Dedifferentiated amniotic fluid mesenchymal stem cell (primary cell): ENCODE data around the gene OXA1L.
A peak's percentile ranks its signal among the peaks of the same experiment; 100 is the strongest.
"Not testable (repeated sequence)": the region's sequence is repeated elsewhere in the genome, so short reads cannot be mapped to it uniquely, and the experiment has no call there.

Experiments used
- DNase-seq: peaks from one replicate; pipeline ENCODE4 v3.0.0-alpha.2; 2016; ENCODE audit errors: extremely low spot score

The OXA1L gene

DNA sequence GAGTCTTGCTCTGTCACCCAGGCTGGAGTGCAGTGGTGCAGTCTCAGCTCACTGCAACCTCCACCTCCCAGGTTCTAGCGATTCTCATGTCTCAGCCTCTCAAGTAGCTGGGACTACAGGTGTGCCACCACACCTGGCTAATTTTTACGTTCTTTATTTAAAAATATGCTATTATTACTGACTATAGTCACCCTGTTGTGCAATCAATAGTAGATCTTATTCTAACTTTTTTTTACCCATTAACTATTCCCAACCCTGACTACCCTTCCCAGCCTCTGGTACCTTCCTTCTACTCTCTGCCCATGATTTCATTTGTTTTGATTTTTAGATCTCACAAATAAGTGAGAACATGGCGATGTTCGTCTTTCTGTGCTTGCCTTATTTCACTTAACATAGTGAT lies 2.5 kb downstream of the OXA1L start:
- no peak for DNase-seq

DNA sequence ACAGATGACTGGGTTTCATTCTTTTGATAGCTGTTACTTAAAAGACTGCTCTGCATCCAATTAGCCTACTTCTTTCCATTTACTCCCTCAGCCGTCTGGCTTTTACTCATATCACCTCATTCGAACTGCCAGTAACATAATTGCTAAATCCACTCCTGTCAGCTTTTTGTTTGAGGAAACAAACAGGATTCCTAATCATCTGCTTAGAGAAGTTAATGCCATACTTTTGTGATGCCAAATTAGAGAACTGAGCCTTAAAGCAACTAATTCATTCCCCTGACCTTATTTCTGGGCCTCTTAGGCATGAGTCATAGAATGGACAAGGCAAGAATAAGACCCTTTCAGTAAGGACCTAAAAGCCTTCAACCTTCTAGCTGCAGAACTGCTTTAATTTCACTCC lies 2.9 kb downstream of the OXA1L start:
- DNase-seq, result no peak

DNA sequence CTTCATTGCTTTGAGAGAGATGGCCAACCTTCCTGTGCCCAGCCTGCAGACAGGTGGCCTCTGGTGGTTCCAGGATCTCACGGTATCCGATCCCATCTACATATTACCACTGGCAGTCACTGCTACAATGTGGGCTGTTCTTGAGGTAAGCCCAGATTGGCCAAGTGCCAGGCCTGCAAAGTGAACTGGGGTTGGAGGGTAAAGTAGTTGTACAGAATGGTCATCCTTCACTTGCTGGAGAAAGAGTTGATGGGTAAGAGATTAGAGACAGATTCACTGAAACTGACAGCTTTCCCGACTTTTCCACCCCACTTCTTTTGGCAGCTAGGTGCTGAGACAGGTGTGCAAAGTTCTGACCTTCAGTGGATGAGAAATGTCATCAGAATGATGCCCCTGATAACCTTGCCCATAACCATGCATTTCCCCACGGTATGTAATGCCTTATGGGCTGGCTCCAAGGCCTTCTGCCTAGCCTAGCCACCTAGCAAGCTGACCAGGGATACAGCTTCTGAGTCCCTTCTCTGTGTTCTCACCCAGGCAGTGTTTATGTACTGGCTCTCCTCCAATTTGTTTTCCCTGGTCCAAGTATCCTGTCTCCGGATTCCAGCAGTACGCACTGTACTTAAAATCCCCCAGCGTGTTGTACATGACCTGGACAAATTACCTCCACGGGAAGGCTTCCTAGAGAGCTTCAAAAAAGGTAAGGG lies 4.1 kb downstream of the OXA1L start:
- no peak for DNase-seq

DNA sequence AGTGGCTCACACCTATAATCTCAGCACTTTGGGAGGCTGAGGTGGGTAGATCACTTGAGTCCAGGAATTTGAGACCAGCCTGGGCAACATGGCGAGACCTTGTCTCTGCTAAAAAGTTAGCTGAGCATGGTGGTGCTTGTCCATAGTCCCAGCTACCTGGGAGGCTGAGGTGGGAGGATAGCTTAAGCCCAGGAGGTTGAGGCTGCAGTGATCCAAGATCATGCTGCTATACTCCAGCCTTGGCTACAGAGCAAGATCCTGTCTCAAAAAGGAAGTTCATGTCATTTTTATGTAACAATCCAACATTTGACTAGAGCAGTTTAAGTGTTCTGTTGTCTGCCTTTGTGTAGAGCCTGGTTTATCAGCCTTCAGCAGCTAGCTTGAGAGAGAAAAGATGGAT lies 6.2 kb downstream of the OXA1L start:
- no peak for DNase-seq

DNA sequence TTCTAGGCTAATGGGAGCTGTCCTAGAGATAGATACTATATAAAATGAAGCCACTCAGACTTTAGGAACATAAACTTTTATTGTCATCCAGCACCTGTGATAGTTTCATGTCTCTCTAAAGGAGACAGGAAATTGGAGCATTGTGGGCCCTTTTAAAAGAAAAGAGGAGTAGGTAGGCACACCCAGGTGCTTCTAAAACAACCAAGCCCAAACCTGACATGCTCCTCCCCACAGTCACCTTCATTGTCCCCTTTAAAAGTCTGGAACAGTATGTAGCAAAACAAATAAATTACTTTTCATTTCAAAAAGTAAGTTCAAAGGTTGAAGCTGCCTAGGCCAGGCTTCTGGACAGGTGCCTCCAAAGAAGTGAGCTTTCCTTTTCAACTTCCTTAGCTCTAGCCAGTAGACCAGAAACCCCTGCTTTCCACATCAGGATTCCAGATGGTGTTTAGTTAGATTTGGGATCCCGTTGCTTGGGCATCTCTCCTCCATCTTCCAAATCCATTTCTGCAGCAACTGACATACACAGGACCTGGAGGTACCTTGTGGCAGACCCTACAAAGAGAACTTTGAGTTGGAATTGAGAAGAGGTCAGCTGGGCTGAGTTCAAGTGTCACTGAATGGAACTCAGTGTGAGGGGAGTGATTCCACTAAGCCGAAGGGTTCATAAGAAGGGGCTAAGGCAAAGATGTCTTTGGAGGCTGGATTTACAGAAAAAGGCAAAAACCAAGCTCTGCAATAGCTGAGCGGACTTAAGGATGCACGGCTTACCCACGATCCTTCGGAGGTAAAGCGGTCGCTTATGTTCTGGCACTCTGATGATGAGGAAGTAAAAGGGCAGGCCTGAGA lies 6.9 kb downstream of the OXA1L start:
- DNase-seq, result no peak

DNA sequence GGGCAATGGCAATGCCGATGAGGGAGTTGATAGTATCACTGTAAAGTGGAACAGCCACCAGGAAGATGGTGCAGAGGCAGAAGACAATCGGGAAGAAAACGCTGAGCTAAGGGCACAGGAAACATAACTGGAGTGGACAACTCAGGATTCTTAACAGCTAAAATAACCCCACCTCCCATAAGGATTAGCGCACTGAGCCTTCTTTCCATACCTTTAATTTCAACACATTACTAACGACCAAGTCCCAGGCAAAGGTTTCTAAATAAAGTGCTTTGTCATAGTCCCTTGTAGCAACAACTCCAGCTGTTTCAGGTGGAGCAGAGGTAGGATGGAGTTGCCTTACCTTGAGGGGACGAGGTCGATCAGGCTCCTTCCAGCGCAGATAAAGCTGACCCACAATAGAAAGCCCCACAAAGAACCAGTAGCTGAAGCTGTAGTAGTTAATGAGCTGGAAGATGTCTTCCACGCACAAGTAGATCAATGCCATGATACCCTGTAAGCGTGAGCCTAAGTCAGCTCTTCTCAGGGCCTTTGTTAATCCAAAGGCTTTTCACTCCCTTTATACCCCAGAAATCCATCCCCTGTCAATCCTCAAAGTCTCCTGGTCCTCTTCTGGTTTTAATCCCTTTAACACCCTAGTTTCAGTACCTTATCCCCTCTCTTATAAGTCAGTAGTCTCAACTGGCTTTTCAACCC lies 7.7 kb downstream of the OXA1L start:
- DNase-seq, result no peak

DNA sequence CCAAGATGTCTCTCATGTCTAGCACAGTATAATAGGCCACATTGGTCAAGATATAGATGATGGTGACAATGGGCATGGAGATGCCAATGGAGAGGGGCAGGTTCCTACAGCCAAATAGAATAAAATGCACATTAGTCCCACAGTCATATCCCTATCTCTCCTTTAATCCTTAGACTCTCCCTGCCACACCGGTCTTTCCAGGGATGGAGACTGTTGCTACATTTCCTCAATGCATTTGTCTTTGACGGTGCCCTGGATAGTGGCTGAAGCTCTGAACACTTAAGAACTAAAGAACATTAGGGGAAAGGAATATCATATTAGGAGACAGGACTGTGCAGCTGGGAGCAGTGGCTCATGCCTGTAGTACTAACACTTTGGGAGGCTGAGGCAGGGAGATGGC lies 9.7 kb downstream of the OXA1L start:
- no peak for DNase-seq

DNA sequence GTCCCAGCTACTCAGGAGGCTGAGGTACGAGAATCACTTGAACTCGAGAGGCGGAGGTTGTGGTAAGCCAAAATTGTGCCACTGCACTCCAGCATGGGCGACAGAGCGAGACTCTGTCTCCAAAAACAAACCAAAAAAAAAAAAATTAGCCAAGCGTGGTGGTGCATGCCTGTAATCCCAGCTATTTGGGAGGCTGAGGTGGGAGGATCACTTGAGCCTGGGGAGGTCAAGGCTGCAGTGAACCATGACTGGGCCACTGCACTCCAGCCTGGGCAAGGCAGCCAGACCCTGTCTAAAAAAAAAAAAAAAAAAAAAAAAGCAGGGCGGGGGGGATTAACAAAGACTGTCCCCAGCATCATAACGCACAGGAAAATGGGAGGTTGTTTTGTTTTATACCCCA lies 10.4 kb downstream of the OXA1L start:
- not testable (repeated sequence) for DNase-seq

DNA sequence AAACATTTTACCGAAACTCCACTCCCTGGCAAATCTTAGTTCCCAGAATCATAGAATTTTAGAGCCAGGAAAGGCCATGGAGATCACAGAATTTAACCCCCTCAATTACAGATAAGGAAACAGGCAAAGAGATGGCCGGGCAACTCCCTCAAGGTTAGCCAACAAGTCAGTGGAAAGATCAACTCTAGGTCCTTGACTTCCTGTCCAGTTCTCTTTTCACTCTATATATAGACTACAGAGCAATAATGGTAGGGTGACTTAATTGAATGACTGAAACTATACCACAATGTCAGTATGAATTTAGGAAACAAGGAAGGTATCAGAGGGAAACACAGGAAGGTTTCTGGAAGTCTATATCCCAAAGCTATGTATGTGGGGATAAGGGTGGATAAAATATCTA lies 11.6 kb downstream of the OXA1L start:
- no peak for DNase-seq

DNA sequence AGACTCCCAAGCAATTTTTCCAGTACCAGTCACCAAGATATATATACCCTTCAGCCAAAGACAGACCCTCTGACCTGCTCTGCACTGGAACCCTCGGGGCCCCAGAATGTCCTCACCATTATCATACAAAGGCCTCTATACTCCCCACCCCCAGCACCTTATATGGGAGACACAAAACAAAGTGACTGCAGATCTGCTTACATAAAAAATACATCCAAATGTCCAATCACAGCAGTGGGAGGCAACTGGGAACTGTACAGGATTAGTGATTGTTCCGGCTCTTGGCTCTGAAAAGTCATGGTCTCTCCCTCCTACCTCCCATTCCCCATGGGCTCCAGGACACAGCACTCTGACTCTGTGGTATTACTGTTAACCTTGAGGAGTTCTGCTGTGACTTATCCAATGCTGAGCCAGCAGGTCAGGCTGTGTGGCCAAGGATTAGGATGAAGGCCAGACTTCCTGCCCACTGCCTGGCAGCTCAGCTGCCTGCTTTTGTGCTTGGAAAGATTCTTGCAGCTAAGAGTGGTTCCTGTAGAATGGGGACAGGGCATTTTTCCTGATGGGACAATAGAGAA lies 13.7 kb downstream of the OXA1L start:
- no peak for DNase-seq

DNA sequence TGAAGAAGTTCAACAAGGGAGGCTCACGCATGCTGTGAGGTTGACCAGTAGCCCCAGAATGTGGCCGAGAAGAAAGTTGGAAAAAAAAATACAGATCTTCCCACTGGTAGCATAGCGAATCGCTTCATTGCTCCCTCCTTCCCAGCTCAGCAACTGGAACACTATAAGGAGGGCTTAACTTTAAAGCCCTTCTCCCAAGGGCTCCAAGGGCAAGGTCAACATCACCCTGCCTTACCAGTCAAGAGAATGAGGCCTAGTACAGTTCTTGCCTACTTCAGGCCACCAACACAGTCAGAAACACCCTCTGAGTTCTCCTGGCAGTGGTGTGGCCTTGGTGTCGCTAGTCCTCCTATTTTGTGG lies 14.4 kb downstream of the OXA1L start:
- DNase-seq, result no peak

DNA sequence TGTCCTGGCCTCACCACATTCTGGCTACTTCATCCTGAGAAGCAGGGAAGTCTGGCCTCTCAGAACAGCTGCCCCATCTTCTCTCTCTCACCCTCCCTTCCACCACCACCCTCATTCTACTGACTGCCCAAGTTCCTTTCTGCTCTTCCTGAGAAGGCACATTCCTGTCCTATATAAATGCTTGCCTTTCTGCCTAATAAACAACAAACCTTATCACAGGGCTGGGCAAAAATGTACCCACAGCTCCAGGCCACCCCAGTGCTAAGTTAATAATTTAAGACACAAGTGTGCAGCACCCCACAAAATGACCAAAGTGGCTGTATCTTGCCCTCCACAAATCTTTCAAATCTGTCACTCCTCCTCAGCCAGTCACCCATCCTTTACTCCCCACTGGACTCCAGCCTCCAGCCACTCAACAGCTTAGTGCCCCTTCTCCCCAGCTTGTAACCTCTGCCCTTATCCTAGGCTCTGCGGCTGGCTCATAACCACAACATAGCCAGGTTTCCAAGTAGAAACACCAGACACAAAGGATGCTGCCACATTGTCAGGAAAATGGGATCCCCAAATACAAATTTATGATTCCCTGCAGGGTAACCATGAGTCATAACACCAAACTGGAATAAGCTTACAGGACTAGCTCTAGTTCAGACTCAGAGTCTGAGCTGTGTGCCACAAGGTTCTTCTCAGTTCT lies 15.0 kb downstream of the OXA1L start:
- no peak for DNase-seq

DNA sequence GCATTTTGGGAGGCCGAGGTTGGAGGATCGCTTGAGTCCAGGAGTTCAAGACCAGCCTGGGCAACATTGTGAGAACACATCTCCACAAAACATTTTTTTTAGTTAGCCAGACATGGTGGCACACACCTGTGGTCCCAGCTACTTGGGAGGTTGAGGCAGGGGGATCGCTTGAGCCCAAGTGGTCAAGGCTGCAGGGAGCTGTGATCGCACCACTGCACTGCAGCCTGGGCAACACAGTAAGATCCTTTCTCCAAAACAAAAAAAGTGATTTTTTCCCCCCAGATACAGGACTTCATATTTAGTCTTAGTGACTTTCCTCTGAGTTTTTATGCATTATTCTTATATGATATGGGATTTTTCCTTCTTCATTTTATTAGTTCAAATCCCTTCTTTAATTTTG lies 20.2 kb downstream of the OXA1L start:
- no peak for DNase-seq

DNA sequence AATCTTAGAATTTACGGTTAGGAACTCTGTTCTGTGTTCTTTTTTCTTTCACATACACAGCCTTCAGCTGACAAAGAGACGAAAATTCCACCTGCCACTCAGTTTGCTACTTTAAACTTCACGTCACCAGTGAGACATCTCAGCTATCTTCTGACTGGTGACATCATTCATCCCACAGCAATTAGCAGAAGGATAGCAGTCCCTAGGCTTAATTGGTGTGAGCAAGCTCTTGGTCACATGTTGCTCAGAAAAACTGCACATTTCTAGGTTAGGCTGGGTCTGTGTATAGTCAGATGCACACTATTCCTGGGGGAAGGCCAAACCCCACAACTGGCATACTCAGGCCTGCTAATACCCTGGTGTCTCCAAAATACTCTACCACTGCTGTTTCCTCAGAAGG lies 24.8 kb downstream of the OXA1L start:
- DNase-seq, result peak; percentile 48

DNA sequence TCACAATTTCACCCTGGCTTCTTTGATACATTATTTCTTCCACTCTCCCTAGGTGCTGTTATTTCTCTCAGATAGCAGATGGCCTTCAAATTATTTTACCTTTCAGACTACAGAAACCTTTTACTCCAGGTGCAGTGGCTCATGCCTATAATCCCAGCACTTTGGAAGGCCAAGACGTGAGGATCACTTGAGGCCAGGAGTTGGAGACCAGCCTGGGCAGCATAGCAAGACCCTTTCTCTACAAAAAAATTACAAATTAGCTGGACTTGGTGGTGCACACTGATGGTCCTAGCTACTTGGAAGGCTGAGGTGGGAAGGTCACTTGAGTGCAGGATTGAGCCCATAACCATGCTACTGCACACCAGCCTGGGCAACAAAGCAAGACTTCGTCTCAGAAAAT lies 25.7 kb downstream of the OXA1L start:
- DNase-seq, result no peak

DNA sequence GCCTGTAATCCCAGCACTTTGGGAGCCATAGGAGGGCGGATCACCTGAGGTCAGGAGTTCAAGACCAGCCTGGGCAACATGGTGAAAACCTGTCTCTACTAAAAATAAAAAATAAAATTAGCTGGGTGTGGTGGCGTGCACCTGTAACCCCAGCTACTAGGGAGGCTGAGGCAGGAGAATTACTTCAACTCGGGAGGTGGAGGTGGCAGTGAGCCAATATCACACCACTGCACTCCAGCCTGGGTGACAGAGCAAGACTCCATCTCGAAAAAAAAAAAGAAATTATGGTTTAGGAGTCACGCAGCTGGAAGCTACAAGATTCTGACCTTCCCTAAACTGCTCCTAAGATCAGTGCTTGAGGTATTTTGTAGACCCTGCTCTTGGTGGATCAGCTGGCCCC lies 27.1 kb downstream of the OXA1L start:
- DNase-seq, result not testable (repeated sequence)

DNA sequence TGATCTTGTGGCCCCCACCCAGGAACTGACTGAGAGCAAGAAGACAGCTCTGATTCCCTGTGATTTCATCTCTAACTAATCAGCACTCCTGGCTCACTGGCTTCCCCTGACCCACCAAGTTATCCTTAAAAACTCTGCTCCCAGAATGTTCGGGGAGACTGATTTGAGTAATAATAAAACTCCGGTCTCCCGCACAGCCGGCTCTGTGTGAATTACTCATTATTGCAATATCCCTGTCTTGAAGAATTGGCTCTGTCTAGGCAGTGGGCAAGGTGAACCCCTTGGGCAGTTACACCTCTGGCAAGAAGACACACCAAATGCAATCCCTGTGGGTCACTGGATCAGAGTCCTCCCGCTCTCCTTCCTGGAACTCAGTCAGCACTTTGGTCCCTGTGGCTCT lies 27.5 kb downstream of the OXA1L start:
- no peak for DNase-seq

DNA sequence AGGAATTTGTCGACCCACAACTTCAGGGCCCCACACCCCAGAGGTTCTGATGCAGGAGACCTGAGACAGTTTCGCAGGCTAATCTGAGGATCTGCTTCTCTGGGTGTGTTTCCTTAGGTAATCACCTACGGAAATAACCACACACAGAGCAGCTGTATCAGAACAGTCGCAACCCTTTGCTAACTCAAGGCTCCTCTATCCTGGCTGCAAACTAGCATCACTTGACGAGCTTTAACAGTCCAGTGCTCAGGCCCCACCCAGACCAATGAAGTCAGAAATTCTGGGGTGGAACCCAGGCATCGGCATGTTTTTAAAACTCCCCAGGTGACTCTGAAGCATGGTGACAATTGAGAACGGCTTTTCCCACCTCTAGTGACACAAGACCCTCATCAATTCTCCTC lies 28.1 kb downstream of the OXA1L start:
- DNase-seq, result no peak

DNA sequence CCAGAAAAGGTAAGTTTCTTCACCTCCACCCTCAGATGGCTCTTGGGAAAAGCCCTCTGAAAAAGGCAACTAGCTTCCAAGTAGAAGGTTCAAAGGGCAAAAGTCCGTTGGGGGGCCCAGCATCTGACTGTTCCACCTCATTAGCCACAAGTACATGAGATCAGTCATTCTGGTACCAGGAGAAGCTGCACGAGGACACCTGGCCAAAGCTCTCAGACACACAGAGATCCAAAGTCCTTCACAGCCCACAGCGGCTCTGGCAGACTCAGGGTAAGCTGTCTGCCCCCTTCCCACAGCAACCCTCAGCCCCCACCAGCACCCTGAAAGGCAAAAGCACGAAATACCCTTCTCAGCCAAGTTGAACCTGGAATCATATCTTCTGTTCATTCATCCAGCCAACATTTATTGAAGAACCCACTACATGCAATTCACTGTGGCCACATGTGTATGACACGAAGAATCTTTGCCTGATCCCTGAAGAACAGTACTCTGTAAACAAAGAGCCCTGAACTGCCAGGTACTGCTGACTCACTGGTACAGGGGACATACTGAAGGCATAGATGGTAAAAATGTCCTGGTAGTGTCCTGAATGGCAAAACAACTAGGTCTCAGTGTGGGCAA lies 29.7 kb downstream of the OXA1L start:
- no peak for DNase-seq

DNA sequence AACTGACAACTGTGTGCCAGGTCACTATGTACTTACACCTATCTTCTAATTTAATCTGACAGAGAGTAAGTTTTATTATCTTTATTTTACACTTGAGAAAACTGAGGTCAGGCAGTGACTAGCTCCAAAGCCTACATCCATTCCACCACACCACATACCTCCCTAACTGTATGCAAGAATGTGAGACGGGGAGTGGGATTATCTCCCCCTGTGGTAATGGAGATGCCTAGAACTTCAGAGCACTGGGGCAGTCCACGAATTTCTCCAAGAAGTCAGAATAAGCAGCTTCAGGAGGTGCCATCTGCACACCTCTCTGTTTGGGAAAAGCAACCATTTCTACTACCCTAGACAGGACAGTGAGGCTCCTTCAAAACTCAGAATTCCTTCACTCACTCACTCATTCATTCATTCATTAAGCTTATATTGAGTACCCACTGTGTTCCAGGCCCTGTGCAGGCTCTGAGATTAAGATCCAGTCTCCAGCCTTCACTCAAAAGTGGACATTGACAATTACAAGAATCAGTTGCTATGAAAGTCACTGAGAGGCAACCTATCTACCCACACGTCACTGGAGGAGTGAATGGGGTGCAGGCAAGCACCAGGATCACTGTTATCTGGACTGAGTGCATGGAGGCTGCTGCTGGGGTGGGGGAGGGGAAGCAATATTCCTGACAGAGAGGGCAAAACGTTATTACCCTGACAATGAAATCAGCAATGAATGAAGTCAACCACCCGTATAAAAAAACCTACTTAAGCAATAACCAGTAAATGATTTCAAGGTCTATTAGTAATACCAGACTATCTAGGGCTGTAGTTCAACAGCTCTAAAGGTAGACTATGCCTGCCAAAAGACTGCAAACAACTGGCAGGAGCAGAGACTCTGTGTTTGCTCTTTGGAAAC lies 30.8 kb downstream of the OXA1L start:
- DNase-seq, result no peak
